ENCODE results near the gene KCNMB3. TPM values are rescaled to one million over a fixed set of nuclear protein-coding genes. Genes with fewer than 3 reads are reported as not detected.
"Not testable (repeated sequence)": the region's sequence is repeated elsewhere in the genome, so short reads cannot be mapped to it uniquely, and the experiment has no call there.

The KCNMB3 gene, protein sequence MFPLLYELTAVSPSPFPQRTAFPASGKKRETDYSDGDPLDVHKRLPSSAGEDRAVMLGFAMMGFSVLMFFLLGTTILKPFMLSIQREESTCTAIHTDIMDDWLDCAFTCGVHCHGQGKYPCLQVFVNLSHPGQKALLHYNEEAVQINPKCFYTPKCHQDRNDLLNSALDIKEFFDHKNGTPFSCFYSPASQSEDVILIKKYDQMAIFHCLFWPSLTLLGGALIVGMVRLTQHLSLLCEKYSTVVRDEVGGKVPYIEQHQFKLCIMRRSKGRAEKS
- total RNA-seq, result 0.89 TPM
- long read RNA-seq, result 0 reads

GRCh38 chr3:179250803-179251476 is at the start of gene KCNMB3:
Gene KCNMB3 (minus strand): TSS chr3:179251114. CDS start chr3:179250990, 124 bp downstream.
- intact Hi-C loops (cut with DNase I), result no loop called here
- no peak for ATAC-seq (ENCODE audit: poor library complexity)
- no peak for DNase-seq

DNA sequence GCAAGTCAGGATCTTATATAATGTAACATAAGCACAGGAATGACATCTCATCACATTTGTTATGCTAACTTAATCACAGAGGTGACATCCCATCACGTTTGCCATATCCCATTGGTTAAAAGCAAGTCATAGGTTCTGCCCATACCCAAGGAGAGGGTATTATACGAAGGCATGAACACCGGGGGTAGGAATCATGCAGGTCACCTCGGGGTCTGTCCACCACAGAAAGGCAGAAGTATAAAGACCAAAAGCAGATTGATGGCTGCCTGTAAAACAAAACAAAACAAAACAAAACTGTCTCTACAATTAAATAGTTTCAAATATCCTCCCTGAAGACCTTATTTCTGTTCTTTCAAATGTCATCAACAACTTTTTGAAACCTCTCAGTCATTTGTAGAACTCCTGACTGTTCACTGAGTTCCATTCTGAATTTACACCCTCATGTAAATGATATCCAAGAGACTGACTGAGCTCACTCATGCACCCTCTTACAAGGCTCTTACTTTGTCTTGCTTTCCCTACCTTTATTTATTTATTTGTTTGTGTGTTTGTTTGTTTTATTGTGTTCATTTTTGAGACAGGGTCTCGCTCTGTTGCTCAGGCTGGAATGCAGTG is 49.2 kb upstream of the KCNMB3 start:
- intact Hi-C loops (cut with DNase I), result no loop called here
- DNase-seq (no peak), ATAC-seq (ENCODE audit: poor library complexity) (no peak)

- no peak for DNase-seq
- ATAC-seq (ENCODE audit: poor library complexity), result no peak
- intact Hi-C loops (cut with DNase I), result no loop called here
Measured at GRCh38 chr3:179299316-179299715, 48.4 kb upstream of the KCNMB3 start.

GRCh38 chr3:179297971-179298725 is 47.2 kb upstream of the KCNMB3 start:
- ATAC-seq (ENCODE audit: poor library complexity) (no peak), DNase-seq (no peak)
- intact Hi-C loops (cut with DNase I), result no loop called here

DNA sequence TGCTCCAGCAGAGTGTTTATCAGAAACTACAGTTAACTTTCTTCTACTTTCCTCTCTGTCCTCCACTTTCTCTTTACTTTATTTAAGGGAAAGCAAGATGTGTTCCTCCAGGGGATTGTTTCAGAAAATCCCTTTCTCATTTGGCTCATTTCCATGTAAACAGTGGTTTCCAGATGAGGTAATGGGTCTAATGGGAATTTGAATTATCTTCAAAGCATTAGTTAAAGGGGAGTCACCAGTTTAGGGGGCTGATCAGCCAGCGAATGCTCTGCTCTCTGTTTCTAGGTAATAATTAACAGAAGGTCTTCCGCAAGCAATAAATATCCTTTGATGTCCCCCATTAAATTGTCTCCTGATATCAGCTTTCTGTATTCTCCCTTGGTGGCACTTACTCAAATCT is 41.5 kb upstream of the KCNMB3 start:
- intact Hi-C loops (cut with DNase I), result no loop called here
- ATAC-seq (ENCODE audit: poor library complexity), result no peak
- no peak for DNase-seq

DNA sequence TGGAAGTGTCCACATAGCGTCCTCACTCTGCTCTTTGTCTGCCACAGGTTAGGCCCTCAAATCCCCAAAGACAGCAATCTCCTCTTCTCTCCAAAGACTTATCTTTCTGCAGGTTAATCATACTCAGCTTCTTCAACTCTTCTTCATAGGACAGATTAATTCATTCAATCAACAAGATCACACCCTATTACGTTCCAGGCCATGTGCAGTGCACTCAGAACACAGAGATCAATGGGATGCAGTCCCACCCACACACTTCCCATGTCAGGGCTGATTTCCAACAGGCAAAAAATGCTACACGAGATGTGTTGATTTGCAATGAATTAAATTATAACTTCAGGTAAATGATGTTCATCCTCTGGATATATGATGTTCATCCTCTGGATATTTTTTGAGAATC is 38.4 kb upstream of the KCNMB3 start:
- intact Hi-C loops (cut with DNase I), result no loop called here
- DNase-seq, result no peak
- no peak for ATAC-seq (ENCODE audit: poor library complexity)

DNA sequence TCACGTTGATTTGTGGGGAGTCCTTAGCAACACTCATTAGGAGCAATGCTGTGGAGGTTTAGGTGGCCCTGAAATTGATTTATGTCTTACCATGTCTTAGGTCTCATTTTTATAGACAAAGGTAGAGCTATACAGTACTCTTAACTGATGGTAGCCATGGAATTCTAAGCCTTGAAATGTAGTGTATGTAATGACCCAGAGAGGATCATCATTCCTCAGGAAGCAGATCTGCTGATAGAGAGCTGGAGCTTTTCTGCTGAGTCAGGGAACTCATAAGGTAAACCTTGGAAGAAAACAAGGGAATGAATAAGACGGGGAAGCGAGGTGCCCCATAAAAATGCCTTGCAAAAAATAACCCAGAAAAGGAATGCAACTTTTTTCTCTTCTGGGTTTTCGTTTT is 37.9 kb upstream of the KCNMB3 start:
- no peak for DNase-seq
- ATAC-seq (ENCODE audit: poor library complexity), result no peak
- intact Hi-C loops (cut with DNase I), result no loop called here

GRCh38 chr3:179286331-179286730 is 35.4 kb upstream of the KCNMB3 start:
- ATAC-seq (ENCODE audit: poor library complexity) (no peak), DNase-seq (no peak)
- intact Hi-C loops (cut with DNase I), result no loop called here

- intact Hi-C loops (cut with DNase I), result no loop called here
- ATAC-seq (ENCODE audit: poor library complexity), result no peak
- no peak for DNase-seq
Measured at GRCh38 chr3:179281825-179282224, 30.9 kb upstream of the KCNMB3 start.

DNA sequence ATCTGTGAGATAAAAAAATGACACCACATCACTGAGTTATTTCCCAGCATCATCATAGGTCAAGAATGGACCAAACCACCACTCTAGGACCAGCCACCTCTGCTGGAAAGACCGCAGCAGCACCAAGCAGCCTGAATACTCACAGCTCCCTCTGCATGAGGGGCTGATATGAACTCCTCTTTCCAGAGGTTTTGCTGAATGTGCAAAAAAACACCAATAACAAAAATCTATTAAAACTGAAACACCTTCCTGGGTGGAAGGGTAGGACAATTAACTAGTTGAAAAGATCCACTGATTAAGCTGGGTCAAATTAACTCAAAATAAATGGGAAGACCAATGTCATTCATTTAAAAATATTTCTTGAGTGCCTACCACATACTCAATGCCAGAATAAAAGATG is 28.9 kb upstream of the KCNMB3 start:
- no peak for ATAC-seq (ENCODE audit: poor library complexity)
- intact Hi-C loops (cut with DNase I), result no loop called here

DNA sequence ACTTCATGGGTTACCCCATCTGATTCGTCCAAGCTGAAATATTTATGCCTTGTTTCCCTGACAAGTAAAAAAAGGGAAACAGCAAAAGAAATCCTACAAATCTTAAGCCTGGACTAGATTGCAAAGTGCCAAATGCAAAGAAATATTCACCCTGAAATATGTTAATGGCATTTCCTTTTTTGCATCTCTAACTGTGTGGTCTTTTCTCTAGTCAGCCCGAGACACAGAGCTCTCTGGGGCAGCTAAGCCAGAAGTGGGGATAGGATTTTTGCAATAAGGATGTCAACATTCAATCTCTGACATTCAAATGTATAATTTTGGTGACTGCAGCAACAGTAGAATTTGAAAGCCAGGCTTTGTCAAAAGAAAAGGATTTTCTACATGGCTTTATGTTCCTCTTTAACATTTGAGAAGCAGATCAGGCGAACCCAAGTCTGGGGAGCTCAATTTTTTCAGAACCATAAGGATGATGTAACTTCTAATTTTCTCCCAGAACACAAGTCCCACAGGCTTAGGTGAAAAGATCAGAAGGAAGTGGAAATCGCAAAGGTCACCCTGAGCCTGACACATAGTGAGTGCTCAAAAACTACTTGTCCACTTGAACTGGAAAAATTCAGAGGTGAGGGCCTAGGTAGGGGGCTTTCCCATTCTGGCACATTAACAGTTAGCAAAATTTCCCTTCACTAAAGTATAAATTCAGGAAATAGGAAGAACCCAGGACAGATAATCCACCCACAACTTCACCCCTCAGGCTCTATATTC is 28.2 kb upstream of the KCNMB3 start:
- intact Hi-C loops (cut with DNase I), result no loop called here
- DNase-seq (no peak), ATAC-seq (ENCODE audit: poor library complexity) (no peak)

More for the DNA sequence above, 28.9 kb upstream of the KCNMB3 start:
- no peak for DNase-seq

DNA sequence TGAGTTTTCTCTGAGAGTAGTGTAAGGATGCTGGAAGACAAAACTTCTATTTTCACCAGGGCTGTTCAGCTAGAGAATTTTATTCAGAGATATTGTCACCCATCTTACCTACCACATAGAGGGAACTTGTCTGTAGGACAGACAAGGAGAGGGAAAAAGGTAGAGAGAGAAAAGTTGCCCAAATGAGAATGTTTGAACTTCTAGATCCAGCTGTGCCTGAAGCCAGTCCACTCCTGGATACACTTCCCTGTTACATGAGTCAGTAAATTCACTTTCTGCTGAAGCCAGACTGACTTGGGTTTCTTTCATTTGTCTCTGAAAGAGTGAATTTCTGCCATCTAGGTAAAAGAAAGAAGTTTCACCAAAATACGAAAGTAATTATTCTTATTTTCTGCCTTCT is 27.2 kb upstream of the KCNMB3 start:
- intact Hi-C loops (cut with DNase I), result no loop called here
- ATAC-seq (ENCODE audit: poor library complexity) (no peak), DNase-seq (no peak)

DNA sequence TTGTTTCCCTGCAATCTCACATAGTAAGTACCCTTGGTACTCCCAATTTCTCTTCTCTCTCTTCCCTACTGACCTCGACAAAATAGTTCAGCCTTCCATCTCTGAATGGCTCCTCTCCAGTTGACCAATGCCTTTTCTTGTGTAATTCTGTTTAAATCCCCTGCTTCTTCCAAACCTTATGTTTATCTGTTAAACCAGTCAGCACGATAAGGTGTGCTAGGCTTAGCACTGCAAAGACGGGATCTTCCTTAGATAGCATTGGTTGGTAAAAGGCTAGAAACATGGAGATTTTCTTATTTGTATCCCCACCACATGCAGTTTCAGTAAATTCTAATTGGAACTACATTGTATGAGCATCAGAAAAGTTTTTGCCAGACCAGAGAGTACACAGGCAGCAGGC is 25.8 kb upstream of the KCNMB3 start:
- DNase-seq (no peak), ATAC-seq (ENCODE audit: poor library complexity) (no peak)
- intact Hi-C loops (cut with DNase I), result no loop called here

GRCh38 chr3:179276001-179276400 is 25.1 kb upstream of the KCNMB3 start:
- intact Hi-C loops (cut with DNase I), result no loop called here
- ATAC-seq (ENCODE audit: poor library complexity) (no peak), DNase-seq (no peak)

GRCh38 chr3:179274434-179274833 is 23.5 kb upstream of the KCNMB3 start:
- DNase-seq; intact Hi-C loops (cut with DNase I); ATAC-seq (ENCODE audit: poor library complexity): not testable (repeated sequence)

- DNase-seq (no peak), ATAC-seq (ENCODE audit: poor library complexity) (no peak)
- intact Hi-C loops (cut with DNase I), result no loop called here
Measured at GRCh38 chr3:179272385-179272784, 21.5 kb upstream of the KCNMB3 start.

DNA sequence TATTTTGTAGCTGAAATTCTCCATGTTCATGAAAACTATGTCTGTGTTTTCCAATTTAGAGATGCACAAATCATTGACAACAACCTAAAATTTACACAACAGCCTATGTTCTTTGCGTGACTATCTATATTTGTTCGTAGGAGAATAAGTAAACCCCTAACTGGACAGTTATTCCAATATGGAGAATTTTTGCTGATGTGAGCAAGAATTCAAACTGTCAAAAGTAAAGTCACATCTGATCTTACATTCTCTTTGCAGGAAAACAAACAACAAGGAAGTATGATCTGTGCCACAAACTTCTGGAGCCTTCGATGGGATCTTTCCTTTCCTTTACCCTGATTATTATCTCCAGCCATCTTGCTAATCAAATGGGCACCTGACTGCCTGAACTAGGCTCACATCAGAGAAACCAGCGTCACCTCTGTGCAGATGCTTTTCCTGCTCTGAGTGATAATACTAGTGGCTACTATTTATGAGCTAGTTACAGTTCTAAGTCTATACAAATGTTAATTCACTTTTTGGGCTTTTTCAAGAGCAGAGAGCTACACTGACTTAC is 18.3 kb upstream of the KCNMB3 start:
- ATAC-seq (ENCODE audit: poor library complexity), result no peak
- no peak for DNase-seq
- intact Hi-C loops (cut with DNase I), result no loop called here

DNA sequence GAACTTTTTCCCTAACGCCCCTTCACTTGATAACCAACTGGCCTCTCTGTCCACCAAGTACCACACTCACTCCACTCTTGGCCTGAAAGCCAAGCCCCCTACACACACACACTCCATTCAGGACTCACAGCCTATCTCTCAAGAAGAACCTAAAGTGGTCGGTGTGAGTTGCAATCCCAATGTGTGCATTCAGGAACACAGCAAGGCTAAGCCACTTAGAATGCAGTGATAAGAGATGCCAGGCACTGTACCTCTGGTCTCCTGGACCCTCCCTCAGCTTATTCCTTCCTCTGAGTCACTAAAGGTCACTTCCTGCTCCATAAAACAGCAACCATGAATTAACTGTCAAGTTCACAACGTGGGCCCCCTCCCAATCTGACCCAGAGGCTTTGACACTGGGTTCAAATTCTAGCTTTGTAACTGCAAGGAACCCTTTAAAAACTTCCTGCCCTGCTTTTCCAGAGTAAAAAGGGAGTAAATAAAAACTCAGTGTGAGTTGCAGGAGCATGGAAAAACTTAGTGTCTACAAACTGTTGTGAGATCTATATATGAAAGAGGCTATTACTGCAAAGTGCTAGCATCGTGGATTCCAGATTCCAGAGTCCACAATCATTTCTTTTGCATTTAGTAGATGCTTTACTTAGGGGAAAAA is 17.6 kb upstream of the KCNMB3 start:
- ATAC-seq (ENCODE audit: poor library complexity) (no peak), DNase-seq (no peak)
- intact Hi-C loops (cut with DNase I), result no loop called here
